PC-9 (cell line): ENCODE data around the gene USP21. TPM values are rescaled to one million over a fixed set of nuclear protein-coding genes. Genes with fewer than 3 reads are reported as not detected.

Experiments used
- BruUV-seq: library from RNA; stranded (reverse); fragments of 400-500 nt; replicated peaks from 2 replicates; lab custom pipeline; 2021; lab: Mats Ljungman, UMichigan
- CTCF ChIA-PET: fragments of 300-600 bp; sonication (Branson Sonifier 250); formaldehyde crosslinking; loops from one replicate; lab custom pipeline; 2022; ENCODE audit warnings: antibody characterized with exemption; lab: Charles Lee
- POLR2A ChIA-PET: fragments of 300-600 bp; sonication (Branson Sonifier 250); formaldehyde crosslinking; loops from one replicate; lab custom pipeline; 2022; ENCODE audit warnings: antibody characterized with exemption; ENCODE audit not compliant: unreplicated experiment; lab: Charles Lee
- DNase-seq, 2 experiments: peaks; one replicate each; pipeline versions ENCODE4 v3.0.0 to v3.0.0-alpha.2; 2015 to 2022; ENCODE audit warnings: mixed read lengths in 1 of 2
- H2AFZ ChIP-seq: fragments of 200-600 bp; sonication (generic); 2 replicates; pipeline ENCODE4 v1.8.1; 2017; ENCODE audit warnings: antibody characterized with exemption
- H3F3A ChIP-seq: fragments of 200-600 bp; sonication (generic); 2 replicates; pipeline ENCODE4 v1.8.1; 2017; ENCODE audit warnings: antibody characterized with exemption, mild to moderate bottlenecking, low read depth; ENCODE audit not compliant: insufficient read depth
- H3K27ac ChIP-seq: fragments of 200-600 bp; sonication (generic); 2 replicates; pipeline ENCODE4 v1.6.1; 2016; ENCODE audit warnings: mixed run types
- H3K27me3 ChIP-seq: fragments of 200-600 bp; sonication (generic); 2 replicates; pipeline ENCODE4 v1.6.1; 2016; ENCODE audit warnings: low read depth, mixed run types; ENCODE audit not compliant: insufficient read depth
- H3K36me3 ChIP-seq: fragments of 200-600 bp; sonication (generic); 2 replicates; pipeline ENCODE4 v1.6.1; 2016; ENCODE audit warnings: low read depth, mixed run types
- H3K4me1 ChIP-seq: fragments of 200-600 bp; sonication (generic); replicated peaks from 2 replicates; pipeline ENCODE4 v1.6.1; 2016; ENCODE audit warnings: mixed run types; ENCODE audit not compliant: insufficient read depth
- H3K4me2 ChIP-seq: fragments of 200-600 bp; sonication (generic); 2 replicates; pipeline ENCODE4 v1.6.1; 2017; ENCODE audit warnings: mixed run types
- H3K4me3 ChIP-seq: fragments of 200-600 bp; sonication (generic); 2 replicates; pipeline ENCODE4 v1.6.1; 2016; ENCODE audit warnings: mixed run types
- H3K79me2 ChIP-seq: fragments of 200-600 bp; sonication (generic); 2 replicates; pipeline ENCODE4 v1.6.1; 2017; ENCODE audit warnings: low read depth, mixed run types
- H3K9me2 ChIP-seq: fragments of 200-600 bp; sonication (generic); 2 replicates; pipeline ENCODE4 v1.8.1; 2017; ENCODE audit warnings: mild to moderate bottlenecking; ENCODE audit not compliant: insufficient read depth
- H3K9me3 ChIP-seq: fragments of 200-600 bp; sonication (generic); 2 replicates; pipeline ENCODE4 v1.8.1; 2016; ENCODE audit warnings: low read depth; ENCODE audit not compliant: insufficient read depth
- H4K20me1 ChIP-seq: fragments of 200-600 bp; sonication (generic); 2 replicates; pipeline ENCODE4 v1.8.1; 2017; ENCODE audit not compliant: insufficient read depth
- EZH2 ChIP-seq: fragments of 200-600 bp; sonication (generic); IDR thresholded peaks from 2 replicates; pipeline ENCODE4 v1.8.0; 2017; ENCODE audit warnings: antibody characterized with exemption, low read depth
- intact Hi-C: fragments of 100-400 bp; cut with micrococcal nuclease; formaldehyde crosslinking; loops from one replicate; pipeline ENCODE4 v1.10.0; 2022; ENCODE audit not compliant: unreplicated experiment
- total RNA-seq: library from RNA; stranded (reverse); gene quantifications from 2 replicates; pipeline ENCODE4 v1.2.3, GENCODE V29; 2021
- TF ChIP-seq, protein P1 (sequence below): fragments of 200-600 bp; sonication (generic); conservative IDR thresholded peaks from 2 replicates; pipeline ENCODE4 v1.6.1; 2017; ENCODE audit warnings: mixed run types, antibody characterized with exemption, mild to moderate bottlenecking, moderate library complexity

USP21 gene
- total RNA-seq, 1 experiment from 2014 or later = 34.8 TPM

DNA sequence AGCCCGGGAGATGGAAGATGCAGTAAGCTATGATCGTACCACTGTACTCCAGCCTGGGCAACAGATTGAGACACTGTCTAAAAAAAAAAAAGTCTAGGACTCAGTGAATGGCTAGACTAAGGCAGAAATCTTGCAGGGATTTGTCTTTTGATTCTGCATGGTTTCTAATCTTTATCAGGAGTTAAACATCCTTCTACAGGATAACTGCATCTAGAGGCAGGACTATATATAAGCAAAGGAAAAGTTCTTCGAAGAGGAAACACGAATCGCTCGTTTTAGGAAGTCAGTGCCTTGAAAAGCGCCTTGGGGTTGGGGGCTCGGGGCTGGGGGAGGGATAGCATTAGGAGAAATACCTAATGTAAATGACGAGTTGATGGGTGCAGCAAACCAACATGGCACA is 6.1 kb upstream of the USP21 start:
- H3K79me2 ChIP-seq = peaks cover 14% of the 10 kb centered on the region; the same call in 1 of the 2 replicates
- peaks cover 4% of the 10 kb centered on the region; the same call in 1 of the 2 replicates for H3K4me1 ChIP-seq
- POLR2A ChIA-PET = interaction anchor here (0.6 to 1.1 kb wide), 3 partner anchors 13 to 73 kb away, joined by 3 to 15 read pairs (median 5); partner anchors contain the start of genes DEDD, PPOX and TOMM40L
- no TSS peak for BruUV-seq
- H3K27me3 ChIP-seq = no peaks in the 10 kb centered on the region
- H2AFZ ChIP-seq = peak overlapping the region; percentile 91
- peak overlapping the region; percentile 90 for H3K4me2 ChIP-seq
- no peaks in the 10 kb centered on the region for H4K20me1 ChIP-seq
- peaks cover 9% of the 10 kb centered on the region; the same call in 1 of the 2 replicates for H3K36me3 ChIP-seq
- TF ChIP-seq EZH2 = no peak
- TF ChIP-seq, protein P1, sequence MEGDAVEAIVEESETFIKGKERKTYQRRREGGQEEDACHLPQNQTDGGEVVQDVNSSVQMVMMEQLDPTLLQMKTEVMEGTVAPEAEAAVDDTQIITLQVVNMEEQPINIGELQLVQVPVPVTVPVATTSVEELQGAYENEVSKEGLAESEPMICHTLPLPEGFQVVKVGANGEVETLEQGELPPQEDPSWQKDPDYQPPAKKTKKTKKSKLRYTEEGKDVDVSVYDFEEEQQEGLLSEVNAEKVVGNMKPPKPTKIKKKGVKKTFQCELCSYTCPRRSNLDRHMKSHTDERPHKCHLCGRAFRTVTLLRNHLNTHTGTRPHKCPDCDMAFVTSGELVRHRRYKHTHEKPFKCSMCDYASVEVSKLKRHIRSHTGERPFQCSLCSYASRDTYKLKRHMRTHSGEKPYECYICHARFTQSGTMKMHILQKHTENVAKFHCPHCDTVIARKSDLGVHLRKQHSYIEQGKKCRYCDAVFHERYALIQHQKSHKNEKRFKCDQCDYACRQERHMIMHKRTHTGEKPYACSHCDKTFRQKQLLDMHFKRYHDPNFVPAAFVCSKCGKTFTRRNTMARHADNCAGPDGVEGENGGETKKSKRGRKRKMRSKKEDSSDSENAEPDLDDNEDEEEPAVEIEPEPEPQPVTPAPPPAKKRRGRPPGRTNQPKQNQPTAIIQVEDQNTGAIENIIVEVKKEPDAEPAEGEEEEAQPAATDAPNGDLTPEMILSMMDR = no peak
- H3K4me3 ChIP-seq = peak overlapping the region; percentile 86
- H3K27ac ChIP-seq = peak overlapping the region; percentile 99
- CTCF ChIA-PET = no interaction called here
- intact Hi-C loops = no loop called here
- peaks cover 19% of the 10 kb centered on the region for H3F3A ChIP-seq
- DNase-seq = no peak
- no peaks in the 10 kb centered on the region for H3K9me2 ChIP-seq
- H3K9me3 ChIP-seq = no peaks in the 10 kb centered on the region

DNA sequence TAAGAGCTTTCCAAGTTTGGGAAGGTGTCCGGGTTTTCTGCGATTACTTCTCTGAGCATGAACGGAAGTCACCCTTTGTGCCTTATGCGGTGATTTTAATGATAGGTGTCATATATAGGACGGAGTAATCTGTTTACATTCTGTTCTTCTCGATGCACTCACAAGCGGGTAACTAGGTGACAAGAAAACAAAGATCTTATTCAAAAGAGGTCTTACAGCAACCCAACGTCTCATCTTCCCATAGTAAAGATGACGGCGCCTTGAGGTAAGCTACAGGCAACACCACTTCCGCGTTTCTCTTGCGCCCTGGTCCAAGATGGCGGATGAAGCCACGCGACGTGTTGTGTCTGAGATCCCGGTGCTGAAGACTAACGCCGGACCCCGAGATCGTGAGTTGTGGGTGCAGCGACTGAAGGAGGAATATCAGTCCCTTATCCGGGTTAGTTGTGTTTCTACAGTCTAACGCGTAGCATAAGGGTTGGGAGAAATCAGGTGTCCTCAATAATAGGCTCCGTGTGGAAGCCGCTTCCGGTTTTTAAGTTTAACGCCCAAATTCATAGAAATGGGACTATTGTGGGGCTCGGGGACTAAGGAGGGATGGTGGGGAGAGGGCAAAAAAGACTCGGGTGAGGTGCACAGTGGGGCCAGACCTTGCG is 5.5 kb upstream of the USP21 start, which contains the start of gene UFC1:
Gene UFC1, plus strand, starts transcription at position 297 of the 656 bp plus-strand sequence. Its CDS starts 20 bp downstream, at position 317.
- POLR2A ChIA-PET = interaction anchor here (0.6 to 1.1 kb wide), 3 partner anchors 12 to 72 kb away, joined by 3 to 15 read pairs (median 5); partner anchors contain the start of genes DEDD, PPOX and TOMM40L
- peak within 1 kb of the TSS; percentile 91 for H2AFZ ChIP-seq
- CTCF ChIA-PET = no interaction called here
- peak within 1 kb of the TSS; percentile 86 for H3K4me3 ChIP-seq
- peak within 1 kb of the TSS; percentile 99 for H3K27ac ChIP-seq
- BruUV-seq = TSS peak; percentile 84
- H3K9me3 ChIP-seq = no peaks in the 10 kb centered on the region
- H3K4me1 ChIP-seq = peaks cover 10% of the 10 kb centered on the region; the same call in 1 of the 2 replicates
- TF ChIP-seq, protein P1 = no peak
- TF ChIP-seq EZH2 = no peak
- H4K20me1 ChIP-seq = no peaks in the 10 kb centered on the region
- H3K9me2 ChIP-seq = no peaks in the 10 kb centered on the region
- peak within 1 kb of the TSS; percentile 90 for H3K4me2 ChIP-seq
- H3K79me2 ChIP-seq = peaks cover 14% of the 10 kb centered on the region; the same call in 1 of the 2 replicates
- no peaks in the 10 kb centered on the region for H3K27me3 ChIP-seq
- peak; percentile 74 to 88 for DNase-seq
- intact Hi-C loops = no loop called here
- H3K36me3 ChIP-seq = peaks cover 9% of the 10 kb centered on the region; the same call in 1 of the 2 replicates
- H3F3A ChIP-seq = peaks cover 23% of the 10 kb centered on the region

DNA sequence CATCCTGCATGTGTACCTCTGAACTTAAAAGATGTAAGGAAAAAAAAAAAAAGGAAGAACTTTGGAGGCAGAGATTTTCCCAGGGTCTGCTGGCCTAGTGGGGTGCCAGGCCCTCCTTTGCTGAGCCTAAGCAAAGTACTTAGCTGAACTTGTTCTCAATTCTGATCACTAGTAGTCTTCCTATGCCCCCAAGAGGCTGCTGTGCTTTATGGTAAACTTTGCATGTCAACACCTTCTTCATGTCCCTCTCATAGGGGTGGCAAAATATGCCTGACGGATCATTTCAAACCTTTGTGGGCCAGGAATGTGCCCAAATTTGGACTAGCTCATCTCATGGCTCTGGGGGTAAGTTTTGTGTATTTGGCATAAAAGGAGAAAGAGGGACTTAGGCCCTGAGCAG is 1.4 kb upstream of the USP21 start:
- no peak overlapping the region for H3K27ac ChIP-seq
- peaks cover 18% of the 10 kb centered on the region; the same call in 1 of the 2 replicates for H3K4me1 ChIP-seq
- no peak for TF ChIP-seq EZH2
- TF ChIP-seq, protein P1 = no peak
- H3F3A ChIP-seq = peaks cover 23% of the 10 kb centered on the region
- no peak overlapping the region for H3K4me2 ChIP-seq
- H3K9me2 ChIP-seq = no peaks in the 10 kb centered on the region
- no peaks in the 10 kb centered on the region for H3K9me3 ChIP-seq
- ChIA-PET POLR2A (interaction anchor here (0.7 kb wide), 1 partner anchor 1030 kb away, joined by 3 read pairs; no protein-coding TSS in a partner anchor), CTCF (no interaction called here)
- H3K27me3 ChIP-seq = no peaks in the 10 kb centered on the region
- peaks cover 16% of the 10 kb centered on the region for H3K36me3 ChIP-seq
- H4K20me1 ChIP-seq = no peaks in the 10 kb centered on the region
- intact Hi-C loops = no loop called here
- H3K79me2 ChIP-seq = peaks cover 32% of the 10 kb centered on the region
- no peak overlapping the region for H3K4me3 ChIP-seq
- no peak for DNase-seq
- no TSS peak for BruUV-seq
- H2AFZ ChIP-seq = no peak overlapping the region
